ENCODE measurements around the gene TRIP13. TPM values are rescaled to one million over a fixed set of nuclear protein-coding genes. Genes with fewer than 3 reads are reported as not detected.

The TRIP13 gene
- total and polyA plus RNA-seq, 9 of the 15 experiments (the other 6 are each of a cell fraction or from before 2014, with no cell fraction given) = 24.1 to 116 (median 53.2) TPM

DNA sequence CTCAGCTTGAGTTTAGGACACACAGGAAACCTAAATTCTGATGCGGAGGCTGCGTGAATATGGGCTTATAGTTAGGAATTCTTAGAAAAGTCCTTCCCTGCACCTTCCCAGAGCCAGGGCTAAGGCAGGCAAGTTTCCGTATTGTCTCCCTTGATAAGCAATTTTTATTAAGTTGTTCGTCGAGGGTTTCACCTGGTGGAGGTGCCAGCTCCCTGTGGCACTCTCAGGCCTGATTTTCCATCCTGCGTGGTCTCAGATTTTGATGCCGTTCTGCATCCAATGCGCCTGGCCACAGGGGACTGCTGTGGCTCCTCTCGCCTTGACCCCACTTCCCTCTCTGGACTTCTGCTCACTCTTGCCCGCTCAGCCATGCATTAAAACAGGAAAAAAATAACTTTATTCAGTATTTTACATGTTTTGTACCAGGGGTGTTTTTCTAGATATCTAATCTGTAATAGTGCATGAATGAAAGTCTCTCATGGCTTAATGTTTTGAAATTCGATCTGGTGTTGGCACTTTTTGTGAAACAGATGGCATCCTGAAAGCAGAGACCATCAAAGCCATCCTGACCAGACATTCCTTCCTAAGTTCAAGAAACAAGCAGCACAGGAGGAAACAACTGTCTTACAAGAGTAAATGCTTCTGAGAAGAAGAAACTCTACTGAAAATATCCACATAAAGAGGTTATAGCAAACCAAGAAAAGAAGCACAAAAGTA lies 50.7 kb downstream of the TRIP13 start:
- in situ Hi-C loops (cut with MboI) = loop anchor here (25.0 kb wide), 1 partner anchor 694 kb away; no protein-coding TSS in a partner anchor
- H2AFZ ChIP-seq (ENCODE audit: low read depth, low read length) = no peak overlapping the region
- TF ChIP-seq ZNF184 (CRISPR knock-in tag; IDR thresholded peaks at IDR 0.05) = no peak
- no peak for TF ChIP-seq ZNF766 (CRISPR knock-in tag; conservative IDR thresholded peaks at IDR 0.05)
- TF ChIP-seq, protein P1, sequence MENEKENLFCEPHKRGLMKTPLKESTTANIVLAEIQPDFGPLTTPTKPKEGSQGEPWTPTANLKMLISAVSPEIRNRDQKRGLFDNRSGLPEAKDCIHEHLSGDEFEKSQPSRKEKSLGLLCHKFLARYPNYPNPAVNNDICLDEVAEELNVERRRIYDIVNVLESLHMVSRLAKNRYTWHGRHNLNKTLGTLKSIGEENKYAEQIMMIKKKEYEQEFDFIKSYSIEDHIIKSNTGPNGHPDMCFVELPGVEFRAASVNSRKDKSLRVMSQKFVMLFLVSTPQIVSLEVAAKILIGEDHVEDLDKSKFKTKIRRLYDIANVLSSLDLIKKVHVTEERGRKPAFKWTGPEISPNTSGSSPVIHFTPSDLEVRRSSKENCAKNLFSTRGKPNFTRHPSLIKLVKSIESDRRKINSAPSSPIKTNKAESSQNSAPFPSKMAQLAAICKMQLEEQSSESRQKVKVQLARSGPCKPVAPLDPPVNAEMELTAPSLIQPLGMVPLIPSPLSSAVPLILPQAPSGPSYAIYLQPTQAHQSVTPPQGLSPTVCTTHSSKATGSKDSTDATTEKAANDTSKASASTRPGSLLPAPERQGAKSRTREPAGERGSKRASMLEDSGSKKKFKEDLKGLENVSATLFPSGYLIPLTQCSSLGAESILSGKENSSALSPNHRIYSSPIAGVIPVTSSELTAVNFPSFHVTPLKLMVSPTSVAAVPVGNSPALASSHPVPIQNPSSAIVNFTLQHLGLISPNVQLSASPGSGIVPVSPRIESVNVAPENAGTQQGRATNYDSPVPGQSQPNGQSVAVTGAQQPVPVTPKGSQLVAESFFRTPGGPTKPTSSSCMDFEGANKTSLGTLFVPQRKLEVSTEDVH (IDR thresholded peaks at IDR 0.05; ENCODE audit: low read depth, partially characterized antibody) = no peak
- no peak for TF ChIP-seq ZNF24 (IDR thresholded peaks at IDR 0.05)
- TF ChIP-seq SMARCA5 (IDR thresholded peaks at IDR 0.05) = no peak
- TF ChIP-seq KLF6 (CRISPR knock-in tag; IDR thresholded peaks at IDR 0.05; ENCODE audit: borderline replicate concordance) = no peak
- TF ChIP-seq DIDO1 (tag; IDR thresholded peaks at IDR 0.05; ENCODE audit: low read depth) = no peak
- no peak for TF ChIP-seq SRSF9 (IDR thresholded peaks at IDR 0.05; ENCODE audit: borderline replicate concordance, low read depth, low read length)
- TF ChIP-seq, protein P2, sequence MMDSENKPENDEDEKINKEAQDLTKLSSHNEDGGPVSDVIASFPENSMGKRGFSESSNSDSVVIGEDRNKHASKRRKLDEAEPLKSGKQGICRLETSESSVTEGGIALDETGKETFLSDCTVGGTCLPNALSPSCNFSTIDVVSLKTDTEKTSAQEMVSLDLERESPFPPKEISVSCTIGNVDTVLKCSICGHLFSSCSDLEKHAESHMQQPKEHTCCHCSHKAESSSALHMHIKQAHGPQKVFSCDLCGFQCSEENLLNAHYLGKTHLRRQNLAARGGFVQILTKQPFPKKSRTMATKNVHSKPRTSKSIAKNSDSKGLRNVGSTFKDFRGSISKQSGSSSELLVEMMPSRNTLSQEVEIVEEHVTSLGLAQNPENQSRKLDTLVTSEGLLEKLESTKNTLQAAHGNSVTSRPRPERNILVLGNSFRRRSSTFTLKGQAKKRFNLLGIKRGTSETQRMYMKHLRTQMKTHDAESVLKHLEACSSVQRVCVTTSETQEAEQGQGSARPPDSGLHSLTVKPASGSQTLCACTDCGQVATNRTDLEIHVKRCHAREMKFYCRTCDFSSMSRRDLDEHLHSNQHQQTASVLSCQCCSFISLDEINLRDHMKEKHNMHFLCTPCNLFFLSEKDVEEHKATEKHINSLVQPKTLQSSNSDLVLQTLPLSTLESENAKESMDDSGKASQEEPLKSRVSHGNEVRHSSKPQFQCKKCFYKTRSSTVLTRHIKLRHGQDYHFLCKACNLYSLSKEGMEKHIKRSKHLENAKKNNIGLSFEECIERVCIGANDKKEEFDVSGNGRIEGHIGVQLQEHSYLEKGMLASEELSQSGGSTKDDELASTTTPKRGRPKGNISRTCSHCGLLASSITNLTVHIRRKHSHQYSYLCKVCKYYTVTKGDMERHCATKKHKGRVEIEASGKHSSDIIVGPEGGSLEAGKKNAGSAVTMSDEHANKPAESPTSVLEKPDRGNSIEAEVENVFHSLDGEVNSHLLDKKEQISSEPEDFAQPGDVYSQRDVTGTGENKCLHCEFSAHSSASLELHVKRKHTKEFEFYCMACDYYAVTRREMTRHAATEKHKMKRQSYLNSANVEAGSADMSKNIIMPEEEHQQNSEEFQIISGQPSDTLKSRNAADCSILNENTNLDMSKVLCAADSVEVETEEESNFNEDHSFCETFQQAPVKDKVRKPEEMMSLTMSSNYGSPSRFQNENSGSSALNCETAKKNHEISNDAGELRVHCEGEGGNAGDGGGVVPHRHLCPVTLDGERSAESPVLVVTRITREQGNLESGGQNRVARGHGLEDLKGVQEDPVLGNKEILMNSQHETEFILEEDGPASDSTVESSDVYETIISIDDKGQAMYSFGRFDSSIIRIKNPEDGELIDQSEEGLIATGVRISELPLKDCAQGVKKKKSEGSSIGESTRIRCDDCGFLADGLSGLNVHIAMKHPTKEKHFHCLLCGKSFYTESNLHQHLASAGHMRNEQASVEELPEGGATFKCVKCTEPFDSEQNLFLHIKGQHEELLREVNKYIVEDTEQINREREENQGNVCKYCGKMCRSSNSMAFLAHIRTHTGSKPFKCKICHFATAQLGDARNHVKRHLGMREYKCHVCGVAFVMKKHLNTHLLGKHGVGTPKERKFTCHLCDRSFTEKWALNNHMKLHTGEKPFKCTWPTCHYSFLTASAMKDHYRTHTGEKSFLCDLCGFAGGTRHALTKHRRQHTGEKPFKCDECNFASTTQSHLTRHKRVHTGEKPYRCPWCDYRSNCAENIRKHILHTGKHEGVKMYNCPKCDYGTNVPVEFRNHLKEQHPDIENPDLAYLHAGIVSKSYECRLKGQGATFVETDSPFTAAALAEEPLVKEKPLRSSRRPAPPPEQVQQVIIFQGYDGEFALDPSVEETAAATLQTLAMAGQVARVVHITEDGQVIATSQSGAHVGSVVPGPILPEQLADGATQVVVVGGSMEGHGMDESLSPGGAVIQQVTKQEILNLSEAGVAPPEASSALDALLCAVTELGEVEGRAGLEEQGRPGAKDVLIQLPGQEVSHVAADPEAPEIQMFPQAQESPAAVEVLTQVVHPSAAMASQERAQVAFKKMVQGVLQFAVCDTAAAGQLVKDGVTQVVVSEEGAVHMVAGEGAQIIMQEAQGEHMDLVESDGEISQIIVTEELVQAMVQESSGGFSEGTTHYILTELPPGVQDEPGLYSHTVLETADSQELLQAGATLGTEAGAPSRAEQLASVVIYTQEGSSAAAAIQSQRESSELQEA (IDR thresholded peaks at IDR 0.05; ENCODE audit: low read depth) = no peak

More for the DNA sequence above, 50.7 kb downstream of the TRIP13 start:
- Histone ChIP-seq H3K27me3 (ENCODE audit: control insufficient read depth in 2 of 2, insufficient read depth in 2 of 2, low read length in 2 of 2) (peaks cover 27 to 59% of the 10 kb centered on the region in 2 experiments; a peak in 4 of 5 replicates), H3K9me1 (ENCODE audit: control insufficient read depth, insufficient read depth, low read length) (no peaks in the 10 kb centered on the region), H3K79me2 (ENCODE audit: control insufficient read depth, insufficient read depth, low read length) (no peaks in the 10 kb centered on the region), H3K9me3 (replicated peaks; ENCODE audit: control insufficient read depth, insufficient read depth, low read depth, low read length) (no peaks in the 10 kb centered on the region), H3K36me3 (ENCODE audit: control insufficient read depth, insufficient read depth, low read length) (no peaks in the 10 kb centered on the region), H3K4me3 (no peak overlapping the region), H3K4me2 (ENCODE audit: insufficient read depth, low read length) (no peak overlapping the region), H4K20me1 (replicated peaks; ENCODE audit: control insufficient read depth, insufficient read depth, low read length) (peaks cover 10% of the 10 kb centered on the region), H3K27ac (ENCODE audit: extremely low read depth, low read depth, low read length) (no peak overlapping the region), H3K9ac (ENCODE audit: insufficient read depth in 1 of 2, low read depth in 2 of 2, low read length in 2 of 2) (no peak overlapping the region), H3K4me1 (replicated peaks in 1 of 2; ENCODE audit: control insufficient read depth in 2 of 2, insufficient read depth in 2 of 2, low read length in 2 of 2) (peaks cover 0 to 9% of the 10 kb centered on the region in 2 experiments; a peak in 1 of 5 replicates)
- ChIA-PET CTCF (ENCODE audit: low intra/inter-chr PET ratio) (interaction anchor here (0.6 kb wide), 1 partner anchor 21 kb away, joined by 3 read pairs; no protein-coding TSS in a partner anchor), POLR2A (interaction anchor here (0.6 kb wide), 1 partner anchor 94 kb away, joined by 3 read pairs; no protein-coding TSS in a partner anchor)
- 2% methylated on average over 11 of the region's 11 CpGs for WGBS (ENCODE audit: insufficient coverage, low coverage, missing lambda C conversion rate)
- ATAC-seq = no peak
- intact Hi-C loops (cut with micrococcal nuclease) = no loop called here
- no peak for FAIRE-seq
- BruUV-seq (replicated peaks) = no TSS peak
- DNase-seq (ENCODE audit: extremely low read depth in 1 of 4, low spot score in 3 of 4) = no peak

All from K562 (cell line).